ENCODE results near the gene NPDC1. TPM values are rescaled to one million over a fixed set of nuclear protein-coding genes. Genes with fewer than 3 reads are reported as not detected.

The NPDC1 gene
- polyA plus RNA-seq, 1 experiment, result 8.9 TPM

- no peak for DNase-seq (ENCODE audit: low read depth, low spot score)
- POLR2A ChIA-PET, result no interaction called here
- TF ChIP-seq, protein P1, sequence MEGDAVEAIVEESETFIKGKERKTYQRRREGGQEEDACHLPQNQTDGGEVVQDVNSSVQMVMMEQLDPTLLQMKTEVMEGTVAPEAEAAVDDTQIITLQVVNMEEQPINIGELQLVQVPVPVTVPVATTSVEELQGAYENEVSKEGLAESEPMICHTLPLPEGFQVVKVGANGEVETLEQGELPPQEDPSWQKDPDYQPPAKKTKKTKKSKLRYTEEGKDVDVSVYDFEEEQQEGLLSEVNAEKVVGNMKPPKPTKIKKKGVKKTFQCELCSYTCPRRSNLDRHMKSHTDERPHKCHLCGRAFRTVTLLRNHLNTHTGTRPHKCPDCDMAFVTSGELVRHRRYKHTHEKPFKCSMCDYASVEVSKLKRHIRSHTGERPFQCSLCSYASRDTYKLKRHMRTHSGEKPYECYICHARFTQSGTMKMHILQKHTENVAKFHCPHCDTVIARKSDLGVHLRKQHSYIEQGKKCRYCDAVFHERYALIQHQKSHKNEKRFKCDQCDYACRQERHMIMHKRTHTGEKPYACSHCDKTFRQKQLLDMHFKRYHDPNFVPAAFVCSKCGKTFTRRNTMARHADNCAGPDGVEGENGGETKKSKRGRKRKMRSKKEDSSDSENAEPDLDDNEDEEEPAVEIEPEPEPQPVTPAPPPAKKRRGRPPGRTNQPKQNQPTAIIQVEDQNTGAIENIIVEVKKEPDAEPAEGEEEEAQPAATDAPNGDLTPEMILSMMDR (IDR thresholded peaks at IDR 0.05; ENCODE audit: low read depth, low read length), result no peak
- no peak overlapping the region for H3K4me3 ChIP-seq (ENCODE audit: low read depth, low read length)
- peaks cover 63% of the 10 kb centered on the region for H3K27me3 ChIP-seq (ENCODE audit: control insufficient read depth, insufficient read depth, low read length)
- H3K9me3 ChIP-seq (ENCODE audit: control insufficient read depth, insufficient read depth, low read length), result no peaks in the 10 kb centered on the region; the same call in 1 of the 2 replicates
- H3K27ac ChIP-seq (ENCODE audit: low read depth, low read length), result no peak overlapping the region
- CTCF ChIA-PET, result interaction anchor here (1.3 kb wide), 1 partner anchor 15 kb away, joined by 3 read pairs; no protein-coding TSS in a partner anchor
Observed at GRCh38 chr9:137050570-137050969, 4.6 kb upstream of the NPDC1 start.

DNA sequence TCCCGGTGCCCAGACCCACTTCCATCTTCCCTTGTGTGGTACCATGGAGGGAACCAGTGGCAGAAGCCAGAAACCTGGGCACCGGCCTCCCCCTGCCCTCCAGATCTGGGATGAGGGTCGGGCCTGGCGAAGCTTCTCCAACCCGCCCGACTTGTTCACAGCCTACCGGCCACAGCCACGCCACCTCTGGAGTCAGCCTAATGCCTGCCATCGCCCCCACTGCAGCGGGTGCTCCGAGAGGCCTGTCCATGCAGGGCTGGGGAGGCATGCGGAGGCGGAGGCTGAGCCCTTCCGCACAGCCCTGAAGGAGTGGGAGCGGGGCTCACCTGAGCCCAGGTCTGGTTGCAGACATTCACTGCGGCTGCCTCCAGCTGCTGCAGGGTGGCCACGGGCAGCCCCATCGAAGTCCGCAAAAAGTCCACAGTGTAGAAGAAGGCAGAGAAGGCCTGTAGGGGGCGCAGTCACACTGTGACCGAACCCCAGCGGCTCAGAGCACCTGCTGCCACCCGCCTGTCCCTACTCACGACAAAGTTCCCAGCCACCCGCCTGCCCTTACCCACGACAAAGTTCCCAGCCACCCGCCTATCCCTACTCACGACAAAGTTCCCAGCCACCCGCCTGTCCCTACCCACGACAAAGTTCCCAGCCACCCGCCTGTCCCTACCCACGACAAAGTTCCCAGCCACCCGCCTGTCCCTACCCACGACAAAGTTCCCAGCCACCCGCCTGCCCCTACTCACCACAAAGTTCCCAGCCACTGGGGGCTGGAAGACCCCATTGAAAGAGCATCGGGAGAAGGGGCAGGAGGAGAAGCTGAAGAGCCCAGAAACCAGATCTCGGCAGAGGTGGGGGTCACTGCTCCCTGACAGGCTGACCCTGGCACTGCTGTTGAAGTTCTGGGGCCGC is 3.8 kb upstream of the NPDC1 start:
- Histone ChIP-seq H3K27me3 (ENCODE audit: control insufficient read depth, insufficient read depth, low read length) (peaks cover 59% of the 10 kb centered on the region), H3K27ac (ENCODE audit: low read depth, low read length) (no peak overlapping the region), H3K4me3 (ENCODE audit: low read depth, low read length) (no peak overlapping the region), H3K9me3 (ENCODE audit: control insufficient read depth, insufficient read depth, low read length) (no peaks in the 10 kb centered on the region; the same call in 1 of the 2 replicates)
- CTCF ChIA-PET, result interaction anchor here (1.1 to 4.3 kb wide), 3 partner anchors 15 to 42 kb away, joined by 3 to 104 read pairs (median 3); partner anchors contain the start of gene SAPCD2
- DNase-seq (ENCODE audit: low read depth, low spot score), result no peak
- TF ChIP-seq, protein P1 (IDR thresholded peaks at IDR 0.05; ENCODE audit: low read depth, low read length), result peak; percentile 55
- POLR2A ChIA-PET, result no interaction called here

GRCh38 chr9:137048655-137049543 is 2.9 kb upstream of the NPDC1 start:
- no peaks in the 10 kb centered on the region; the same call in 1 of the 2 replicates for H3K9me3 ChIP-seq (ENCODE audit: control insufficient read depth, insufficient read depth, low read length)
- no peak overlapping the region for H3K27ac ChIP-seq (ENCODE audit: low read depth, low read length)
- CTCF ChIA-PET, result interaction anchor here (0.9 to 4.3 kb wide), 3 partner anchors 13 to 41 kb away, joined by 3 to 104 read pairs (median 4); partner anchors contain the start of gene SAPCD2
- TF ChIP-seq, protein P1 (IDR thresholded peaks at IDR 0.05; ENCODE audit: low read depth, low read length), result no peak
- DNase-seq (ENCODE audit: low read depth, low spot score), result no peak
- peaks cover 52% of the 10 kb centered on the region for H3K27me3 ChIP-seq (ENCODE audit: control insufficient read depth, insufficient read depth, low read length)
- POLR2A ChIA-PET, result no interaction called here
- no peak overlapping the region for H3K4me3 ChIP-seq (ENCODE audit: low read depth, low read length)

- DNase-seq (ENCODE audit: low read depth, low spot score), result no peak
- ChIA-PET POLR2A (interaction anchor here (0.8 kb wide), 1 partner anchor 195 kb away, joined by 3 read pairs; the partner anchor contains the start of gene TUBB4B), CTCF (interaction anchor here (0.6 to 2.3 kb wide), 4 partner anchors 10 to 71 kb away, joined by 4 to 20 read pairs (median 11); no protein-coding TSS in a partner anchor)
- Histone ChIP-seq H3K4me3 (ENCODE audit: low read depth, low read length) (peak overlapping the region; percentile 68), H3K9me3 (ENCODE audit: control insufficient read depth, insufficient read depth, low read length) (no peaks in the 10 kb centered on the region; the same call in 1 of the 2 replicates), H3K27me3 (ENCODE audit: control insufficient read depth, insufficient read depth, low read length) (peaks cover 23% of the 10 kb centered on the region), H3K27ac (ENCODE audit: low read depth, low read length) (no peak overlapping the region)
- TF ChIP-seq, protein P1 (IDR thresholded peaks at IDR 0.05; ENCODE audit: low read depth, low read length), result no peak
Observed at GRCh38 chr9:137045294-137046087, 486 bp downstream of the NPDC1 start.
